ENCODE data around the gene IKZF4.

IKZF4 gene

DNA sequence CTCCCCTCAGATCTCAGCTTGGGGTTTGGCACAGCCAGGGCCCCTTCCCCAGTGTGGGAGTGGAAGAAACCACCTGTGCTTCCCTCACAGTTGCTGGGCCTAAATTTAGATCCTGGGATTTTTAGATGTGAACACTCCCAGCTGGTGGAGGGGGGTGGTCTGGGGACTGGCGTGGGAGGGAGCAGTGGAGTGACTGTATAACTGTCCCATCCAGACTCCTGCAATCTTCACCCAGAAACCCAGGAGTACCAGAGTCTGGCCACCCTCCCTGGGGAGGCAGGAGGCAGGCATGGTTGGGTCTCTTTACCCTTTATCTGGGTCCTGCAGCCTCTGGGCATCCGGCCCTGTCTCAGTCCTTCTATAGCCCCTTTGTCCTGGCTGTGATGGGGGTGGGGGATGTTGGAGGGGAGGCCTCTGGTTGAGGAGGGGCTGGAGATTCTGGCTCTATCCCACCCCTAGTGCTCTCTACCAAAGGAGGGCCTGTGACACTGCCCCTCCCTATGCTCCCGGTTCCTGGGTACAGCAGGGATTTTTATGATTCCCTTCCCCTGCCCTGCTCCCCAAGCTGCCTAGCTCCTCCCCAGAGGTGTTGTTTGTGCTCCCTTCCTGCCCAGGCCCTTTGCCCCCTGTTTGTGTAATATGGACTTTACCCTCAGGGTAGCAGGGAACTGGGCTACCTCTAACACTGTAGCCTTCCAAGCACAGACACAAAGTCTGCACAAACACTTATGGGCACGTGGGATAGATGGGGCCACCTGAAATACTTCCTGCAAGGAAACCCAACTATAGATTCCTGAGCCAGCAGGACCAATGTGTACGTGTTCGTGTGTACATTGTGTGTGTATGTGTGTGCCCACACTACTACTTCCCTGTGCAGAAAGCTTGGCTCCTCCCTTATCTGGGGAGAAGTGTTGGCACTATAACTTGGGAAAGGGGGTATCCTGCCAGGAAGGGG is 60.8 kb downstream of the IKZF4 start:
- in situ Hi-C loops (cut with HindIII; ENCODE audit: low sequenced_read_pairs), result no loop called here

DNA sequence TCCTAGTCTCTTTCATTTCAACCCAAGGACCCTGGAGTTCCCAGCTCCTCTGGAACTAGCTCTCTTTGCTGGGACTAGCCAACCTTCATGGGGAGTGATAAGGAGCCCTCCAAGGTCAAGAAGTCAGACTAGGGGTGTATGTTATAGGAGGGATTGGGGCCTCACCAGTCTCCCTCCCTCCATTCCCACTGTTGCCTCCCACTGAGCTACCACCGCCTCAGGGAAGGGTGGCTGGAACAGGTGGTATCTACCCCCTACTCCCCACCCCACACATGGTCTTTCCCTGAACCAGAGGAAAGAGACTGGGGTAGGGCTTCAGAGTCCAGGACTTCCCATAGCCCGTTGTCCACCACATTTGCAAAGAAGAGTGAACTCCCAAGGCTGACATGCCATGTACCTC is 61.5 kb downstream of the IKZF4 start:
- in situ Hi-C loops (cut with HindIII; ENCODE audit: low sequenced_read_pairs), result no loop called here

DNA sequence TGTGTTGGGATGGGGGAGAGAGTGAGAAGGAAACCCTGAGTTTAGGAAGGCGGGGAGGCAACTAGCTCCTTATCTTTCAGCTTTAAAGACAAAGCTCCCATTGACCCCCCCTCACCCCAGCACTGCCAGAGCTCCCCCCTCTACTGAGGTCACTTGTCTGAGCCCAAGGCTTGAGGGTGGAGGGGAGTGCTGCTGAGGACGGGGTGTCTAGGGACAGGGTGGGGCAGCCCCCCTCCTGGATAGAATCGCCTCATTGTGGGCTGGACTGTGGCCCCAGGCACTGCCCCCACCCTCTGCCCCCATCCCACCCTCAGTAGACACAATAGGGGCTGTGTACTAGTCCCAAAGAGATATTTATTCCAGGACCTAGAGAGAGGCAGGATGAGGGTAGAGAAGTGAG is 62.1 kb downstream of the IKZF4 start:
- in situ Hi-C loops (cut with HindIII; ENCODE audit: low sequenced_read_pairs), result no loop called here

DNA sequence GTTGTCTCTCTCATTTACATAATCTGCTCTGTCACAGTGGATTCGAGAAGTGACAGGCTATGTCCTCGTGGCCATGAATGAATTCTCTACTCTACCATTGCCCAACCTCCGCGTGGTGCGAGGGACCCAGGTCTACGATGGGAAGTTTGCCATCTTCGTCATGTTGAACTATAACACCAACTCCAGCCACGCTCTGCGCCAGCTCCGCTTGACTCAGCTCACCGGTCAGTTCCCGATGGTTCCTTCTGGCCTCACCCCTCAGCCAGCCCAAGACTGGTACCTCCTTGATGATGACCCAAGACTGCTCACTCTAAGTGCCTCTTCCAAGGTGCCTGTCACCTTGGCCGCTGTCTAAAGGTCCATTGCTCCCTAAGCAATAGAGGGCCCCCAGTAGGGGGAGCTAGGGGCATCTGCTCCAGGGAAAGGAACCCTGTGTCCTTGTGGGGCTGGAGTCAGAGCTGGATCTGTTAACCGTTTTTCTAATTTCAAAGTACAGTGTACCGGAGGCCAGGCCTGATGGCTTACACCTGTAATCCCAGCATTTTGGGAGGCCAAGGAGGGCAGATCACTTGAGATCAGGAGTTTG is 64.2 kb downstream of the IKZF4 start:
- in situ Hi-C loops (cut with HindIII; ENCODE audit: low sequenced_read_pairs), result no loop called here

DNA sequence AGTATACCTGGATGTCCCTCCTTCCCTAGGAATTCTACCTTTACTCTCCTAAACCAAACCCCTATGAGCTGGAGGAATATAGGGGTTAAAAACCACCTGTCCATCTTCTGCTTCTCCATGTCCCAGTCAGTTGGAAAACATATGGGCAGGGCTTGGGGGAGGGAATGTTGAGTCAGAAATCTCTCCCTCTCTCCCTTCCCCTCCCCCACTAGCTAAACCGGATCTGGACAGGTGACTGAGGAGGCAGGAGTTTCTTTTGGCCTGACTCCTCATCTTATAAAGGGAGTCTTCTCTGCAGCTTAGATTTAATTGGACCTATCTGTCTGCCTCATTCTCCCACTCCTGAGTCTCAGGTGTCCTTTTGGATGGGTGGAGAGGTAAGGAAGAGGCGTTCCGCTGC is 65.3 kb downstream of the IKZF4 start:
- in situ Hi-C loops (cut with HindIII; ENCODE audit: low sequenced_read_pairs), result no loop called here

DNA sequence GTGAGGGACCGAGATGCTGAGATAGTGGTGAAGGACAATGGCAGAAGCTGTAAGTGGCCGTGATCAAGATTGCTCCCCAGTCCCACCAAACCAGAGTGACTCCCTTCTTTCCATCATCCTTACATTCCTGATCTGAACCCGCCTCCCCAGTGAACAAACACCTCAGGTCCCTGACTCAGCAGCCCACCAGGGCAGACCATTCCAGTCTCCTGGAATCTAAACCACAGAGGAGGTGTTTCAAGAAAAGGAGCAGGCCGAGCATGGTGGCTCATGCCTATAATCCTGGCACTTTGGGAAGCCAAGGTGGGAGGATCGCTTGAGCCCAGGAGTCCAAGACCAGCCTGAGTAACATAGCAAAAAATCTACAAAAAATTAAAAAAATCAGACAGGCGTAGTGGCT is 65.8 kb downstream of the IKZF4 start:
- in situ Hi-C loops (cut with HindIII; ENCODE audit: low sequenced_read_pairs), result no loop called here

DNA sequence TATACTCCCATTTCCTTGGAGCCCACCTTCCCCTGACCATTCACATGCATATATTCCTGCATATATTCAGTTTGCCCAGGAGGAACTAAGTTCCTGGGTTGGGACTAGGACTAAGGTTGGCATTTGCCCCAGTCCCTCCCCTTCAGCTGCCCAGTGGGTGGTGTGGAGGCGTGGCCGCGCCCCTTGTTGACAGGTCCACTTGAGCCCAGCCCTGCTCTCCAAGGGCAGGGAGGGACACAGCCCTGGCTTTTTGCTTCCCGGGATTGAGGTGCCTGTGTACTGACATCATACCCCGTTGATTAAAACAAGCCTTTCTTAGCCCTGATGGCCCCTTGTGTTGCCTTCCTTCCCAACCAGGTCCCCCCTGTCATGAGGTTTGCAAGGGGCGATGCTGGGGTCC is 66.4 kb downstream of the IKZF4 start:
- in situ Hi-C loops (cut with HindIII; ENCODE audit: low sequenced_read_pairs), result no loop called here
